Central memory CD4-positive, alpha-beta T cell (primary cell): Measurements from ENCODE around the gene WDR26.

Experiments used
- DNase-seq: peaks from one replicate; pipeline ENCODE4 v3.0.0; 2022

The WDR26 gene

DNA sequence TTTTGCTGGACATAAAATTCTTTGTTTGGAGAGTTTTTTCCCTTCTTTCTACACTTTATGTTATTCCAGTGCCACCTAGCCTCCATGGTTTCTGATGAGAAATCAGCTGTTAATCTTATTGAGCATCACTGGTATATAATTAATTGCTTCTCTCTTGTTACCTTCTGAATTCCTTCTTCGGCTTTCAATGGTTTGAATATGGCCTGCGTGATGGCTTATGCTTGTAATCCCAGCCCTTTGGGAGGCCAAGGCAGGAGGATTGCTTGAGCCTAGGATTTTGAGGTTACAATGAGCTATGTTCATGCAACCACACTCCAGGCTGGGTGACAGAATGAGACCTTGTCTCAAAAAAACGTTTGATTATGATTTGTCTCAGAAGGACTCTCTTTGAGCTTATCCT, 90.9 kb downstream of the WDR26 start:
- DNase-seq = no peak

DNA sequence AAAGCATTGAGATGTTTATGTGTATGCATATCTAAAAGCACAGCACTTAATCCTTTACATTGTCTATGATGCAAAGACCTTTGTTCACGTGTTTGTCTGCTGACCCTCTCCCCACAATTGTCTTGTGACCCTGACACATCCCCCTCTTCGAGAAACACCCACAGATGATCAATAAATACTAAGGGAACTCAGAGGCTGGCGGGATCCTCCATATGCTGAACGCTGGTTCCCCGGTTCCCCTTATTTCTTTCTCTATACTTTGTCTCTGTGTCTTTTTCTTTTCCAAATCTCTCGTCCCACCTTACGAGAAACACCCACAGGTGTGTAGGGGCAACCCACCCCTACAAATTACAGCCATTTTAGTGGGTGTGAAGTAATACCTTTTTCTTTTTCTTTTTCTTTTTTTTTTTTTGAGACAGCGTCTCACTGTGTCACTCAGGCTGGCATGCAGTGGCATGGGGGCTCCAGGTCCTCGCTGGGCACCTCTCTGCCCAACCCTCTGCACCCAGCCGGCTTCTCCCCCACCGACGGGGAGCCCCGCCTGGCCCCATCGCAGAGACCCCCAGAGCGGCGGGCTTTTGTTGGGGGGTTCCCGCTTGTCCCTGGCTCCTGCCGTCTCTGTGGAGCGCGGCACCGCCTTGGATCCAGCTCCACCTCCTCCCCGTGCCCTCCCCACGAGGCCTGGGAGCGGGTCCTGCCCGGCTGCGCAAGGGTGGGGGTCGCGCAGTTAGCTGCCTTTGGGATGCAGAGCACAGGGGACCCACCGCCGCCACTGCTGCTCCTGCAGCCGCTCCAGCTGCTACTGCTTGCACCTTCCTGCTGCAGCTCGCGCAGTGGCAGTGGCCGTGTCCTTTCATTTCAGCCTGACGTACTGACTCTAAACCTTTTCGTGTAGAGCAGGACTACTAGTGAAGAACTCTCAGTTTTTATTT, 93.9 kb downstream of the WDR26 start:
- DNase-seq = peak; percentile 30

DNA sequence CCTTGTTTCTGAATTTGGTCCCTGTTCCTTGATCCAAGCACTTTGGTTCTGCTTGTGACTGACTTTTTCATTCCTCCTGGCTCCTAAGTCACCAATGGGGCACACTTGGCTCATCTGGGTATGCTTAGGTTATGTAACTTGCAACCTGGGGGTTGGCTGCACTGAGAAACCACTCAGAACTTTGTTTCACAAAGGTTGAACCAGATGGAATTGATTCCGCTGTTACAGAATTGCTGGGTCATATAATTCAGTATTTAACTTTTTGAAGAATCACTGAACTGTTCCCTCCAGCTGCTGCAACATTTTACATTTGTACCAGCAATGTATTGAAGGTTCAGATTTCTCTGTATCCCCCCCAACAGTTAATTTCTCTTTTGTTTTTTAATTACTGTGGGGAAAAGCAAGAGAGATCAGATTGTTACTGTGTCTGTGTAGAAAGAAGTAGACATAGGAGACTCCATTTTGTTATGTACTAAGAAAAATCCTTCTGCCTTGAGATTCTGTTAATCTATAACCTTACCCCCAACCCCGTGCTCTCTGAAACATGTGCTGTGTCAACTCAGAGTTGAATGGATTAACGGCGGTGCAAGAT, 95.1 kb downstream of the WDR26 start:
- no peak for DNase-seq

DNA sequence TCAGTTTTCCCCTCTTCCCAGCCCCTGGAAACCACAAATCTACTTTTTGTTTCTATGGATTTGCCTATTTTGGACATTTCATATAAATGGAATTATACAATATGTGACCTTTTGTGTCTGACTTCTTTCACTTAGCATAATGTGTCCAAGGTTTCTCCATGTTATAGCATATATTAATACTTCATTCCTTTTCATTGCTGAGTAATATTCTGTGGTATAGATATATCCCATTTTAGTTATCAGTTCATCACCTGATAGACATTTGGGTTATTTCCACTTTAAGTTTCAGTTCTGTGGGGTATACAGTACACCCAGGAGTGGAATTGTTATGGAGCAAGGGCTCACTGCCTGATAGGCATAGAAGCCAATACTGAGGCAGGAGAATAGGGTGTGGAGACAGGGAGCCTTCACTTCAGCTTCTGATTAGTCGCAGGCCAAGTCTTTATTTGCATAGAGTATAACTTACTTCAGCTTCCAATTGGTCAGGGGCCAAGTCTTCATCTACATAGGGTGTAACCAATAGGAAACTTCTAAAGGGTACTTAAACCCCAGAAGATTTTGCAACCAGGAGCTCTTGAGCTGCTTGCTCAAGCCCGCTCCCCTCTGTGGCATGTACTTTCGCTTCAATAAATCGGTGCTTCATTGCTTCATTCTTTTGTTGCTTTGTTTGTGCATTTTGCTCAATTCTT, 96.3 kb downstream of the WDR26 start:
- no peak for DNase-seq
